IMR-90 (cell line): ENCODE data around the gene PPIL4.

ENCODE experiments used
- FOS ChIP-seq: fragments of 150-350 bp; IDR thresholded peaks from 2 replicates; pipeline ENCODE4 v1.6.1; 2016; ENCODE audit warnings: low read depth, low read length
- POLR2A ChIP-seq: IDR thresholded peaks from 2 replicates; pipeline ENCODE4 v1.6.1; 2012; ENCODE audit warnings: mild to moderate bottlenecking, low read depth, low read length
- RFX5 ChIP-seq: IDR thresholded peaks from 2 replicates; pipeline ENCODE4 v1.8.0; 2012; ENCODE audit warnings: low read depth, mild to moderate bottlenecking, low read length, moderate library complexity

DNA sequence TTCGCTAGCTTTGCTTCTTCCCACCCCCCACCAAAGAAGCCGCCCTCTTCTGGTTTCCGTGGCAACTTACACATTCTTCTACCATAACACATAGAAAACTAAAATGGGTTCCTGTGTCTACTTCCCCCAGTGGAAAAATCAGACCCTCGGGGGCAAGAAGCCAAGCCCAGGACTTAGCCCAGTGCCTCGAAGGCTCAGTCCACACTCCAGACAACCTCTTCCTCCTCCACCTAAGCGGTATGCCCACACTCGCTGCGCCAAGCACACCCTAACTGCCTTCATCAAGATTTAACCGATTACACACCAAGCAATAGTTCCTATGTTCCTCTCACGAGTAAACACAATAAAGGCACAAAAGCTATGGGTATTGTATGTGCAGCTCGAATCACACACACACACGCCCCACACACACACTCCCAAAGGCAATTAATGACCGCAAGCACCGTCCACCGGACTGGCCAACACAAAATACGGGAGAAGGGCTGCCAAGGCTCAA lies 537 bp downstream of the PPIL4 start:
- TF ChIP-seq POLR2A (peak; percentile 87), RFX5 (no peak), FOS (no peak)
